ENCODE measurements around the gene MRPL36.

DNA sequence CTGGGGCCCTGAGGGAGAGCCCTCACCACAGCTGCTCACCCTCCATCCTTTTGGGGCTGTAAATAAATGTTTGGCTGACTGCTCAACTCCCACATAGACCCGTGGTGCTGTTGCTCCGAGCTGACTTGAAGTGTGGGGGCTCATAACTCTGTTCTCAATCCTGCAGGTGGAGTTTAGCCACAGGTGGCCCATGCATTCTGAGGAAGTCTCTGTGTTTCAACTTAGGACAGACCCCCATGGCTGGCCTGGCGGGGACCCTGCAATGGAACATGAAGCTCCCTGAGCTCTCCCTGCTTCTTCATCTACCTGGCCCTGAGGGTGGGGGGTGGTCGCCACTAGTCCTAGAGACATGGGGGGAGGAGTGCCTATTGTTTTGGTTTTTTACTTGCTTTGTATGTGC, 21.3 kb upstream of the MRPL36 start:
- TF ChIP-seq, protein P1, sequence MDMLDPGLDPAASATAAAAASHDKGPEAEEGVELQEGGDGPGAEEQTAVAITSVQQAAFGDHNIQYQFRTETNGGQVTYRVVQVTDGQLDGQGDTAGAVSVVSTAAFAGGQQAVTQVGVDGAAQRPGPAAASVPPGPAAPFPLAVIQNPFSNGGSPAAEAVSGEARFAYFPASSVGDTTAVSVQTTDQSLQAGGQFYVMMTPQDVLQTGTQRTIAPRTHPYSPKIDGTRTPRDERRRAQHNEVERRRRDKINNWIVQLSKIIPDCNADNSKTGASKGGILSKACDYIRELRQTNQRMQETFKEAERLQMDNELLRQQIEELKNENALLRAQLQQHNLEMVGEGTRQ (IDR thresholded peaks at IDR 0.05; ENCODE audit: low read depth, low read length) = no peak
- TF ChIP-seq, protein P2, sequence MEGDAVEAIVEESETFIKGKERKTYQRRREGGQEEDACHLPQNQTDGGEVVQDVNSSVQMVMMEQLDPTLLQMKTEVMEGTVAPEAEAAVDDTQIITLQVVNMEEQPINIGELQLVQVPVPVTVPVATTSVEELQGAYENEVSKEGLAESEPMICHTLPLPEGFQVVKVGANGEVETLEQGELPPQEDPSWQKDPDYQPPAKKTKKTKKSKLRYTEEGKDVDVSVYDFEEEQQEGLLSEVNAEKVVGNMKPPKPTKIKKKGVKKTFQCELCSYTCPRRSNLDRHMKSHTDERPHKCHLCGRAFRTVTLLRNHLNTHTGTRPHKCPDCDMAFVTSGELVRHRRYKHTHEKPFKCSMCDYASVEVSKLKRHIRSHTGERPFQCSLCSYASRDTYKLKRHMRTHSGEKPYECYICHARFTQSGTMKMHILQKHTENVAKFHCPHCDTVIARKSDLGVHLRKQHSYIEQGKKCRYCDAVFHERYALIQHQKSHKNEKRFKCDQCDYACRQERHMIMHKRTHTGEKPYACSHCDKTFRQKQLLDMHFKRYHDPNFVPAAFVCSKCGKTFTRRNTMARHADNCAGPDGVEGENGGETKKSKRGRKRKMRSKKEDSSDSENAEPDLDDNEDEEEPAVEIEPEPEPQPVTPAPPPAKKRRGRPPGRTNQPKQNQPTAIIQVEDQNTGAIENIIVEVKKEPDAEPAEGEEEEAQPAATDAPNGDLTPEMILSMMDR (conservative IDR thresholded peaks at IDR 0.05; ENCODE audit: low read depth, low read length) = no peak
- no peak for TF ChIP-seq RAD21 (IDR thresholded peaks at IDR 0.05; ENCODE audit: low read length)

All from IMR-90 (cell line).